Measurements from ENCODE around the gene PPHLN1.

The PPHLN1 gene

GRCh38 chr12:42421844-42422779 is 96.1 kb downstream of the PPHLN1 start:
- H3K4me3 ChIP-seq (ENCODE audit: low read depth, low read length): no peak overlapping the region
- no peak for TF ChIP-seq CTCF (IDR thresholded peaks at IDR 0.05; ENCODE audit: low read depth, low read length)

DNA sequence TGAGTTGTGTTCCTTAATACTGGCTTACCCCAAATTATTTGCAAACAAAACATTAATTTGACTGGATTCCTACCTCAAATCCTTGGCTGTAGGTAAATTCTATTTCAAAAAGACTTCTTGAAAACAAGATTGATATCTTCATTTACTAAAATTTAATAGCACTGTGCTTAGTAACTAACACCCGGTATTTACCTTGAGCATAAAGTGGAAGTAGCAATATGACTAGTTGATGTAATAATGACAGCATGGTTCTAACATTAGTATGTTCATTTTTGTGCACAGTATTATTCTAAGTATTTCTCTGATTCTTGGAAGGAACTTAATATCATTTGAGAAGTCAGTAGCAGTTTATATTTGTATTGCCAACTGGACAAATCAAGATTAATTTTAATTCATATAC is 96.8 kb downstream of the PPHLN1 start:
- no peak overlapping the region for H3K4me3 ChIP-seq (ENCODE audit: low read depth, low read length)
- TF ChIP-seq CTCF (IDR thresholded peaks at IDR 0.05; ENCODE audit: low read depth, low read length): no peak

DNA sequence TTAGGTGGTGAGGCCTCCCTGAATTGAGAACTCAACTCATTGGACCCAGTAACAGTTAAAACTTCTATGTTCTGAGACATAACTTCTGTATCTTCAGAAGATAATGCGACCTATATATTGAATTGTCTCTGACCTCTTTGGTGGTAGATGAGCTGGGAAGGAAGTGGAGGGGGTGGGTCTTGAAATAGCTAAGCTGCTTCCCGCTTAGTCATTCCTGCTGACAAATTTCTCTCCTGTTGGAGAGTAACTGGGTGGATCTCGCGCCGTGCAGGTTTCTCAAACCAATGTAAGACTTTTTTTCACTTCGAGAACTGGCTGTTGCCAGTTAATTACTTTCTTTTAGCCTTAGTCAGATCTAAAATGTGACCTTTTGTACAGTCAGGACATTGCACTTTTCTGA is 100.8 kb downstream of the PPHLN1 start:
- no peak overlapping the region for H3K4me3 ChIP-seq (ENCODE audit: low read depth, low read length)
- TF ChIP-seq CTCF (IDR thresholded peaks at IDR 0.05; ENCODE audit: low read depth, low read length): no peak

DNA sequence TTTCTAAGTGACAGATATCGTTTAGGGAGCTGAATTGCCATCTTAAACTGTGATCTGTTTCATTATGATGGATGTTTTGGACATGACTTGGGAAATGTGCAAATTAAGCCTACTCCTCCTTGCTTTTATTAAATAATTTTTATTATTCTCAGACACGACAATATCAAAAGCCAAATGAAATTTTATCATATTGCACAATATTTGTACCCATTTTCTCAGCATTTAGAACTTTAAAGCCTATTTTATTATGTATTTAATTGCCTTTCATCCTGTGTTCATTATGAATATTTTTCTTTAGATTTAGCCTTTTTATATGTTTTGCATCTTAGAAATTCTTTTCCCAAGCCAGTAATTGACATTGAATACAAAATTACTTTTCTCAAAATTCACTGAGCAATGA is 102.9 kb downstream of the PPHLN1 start:
- H3K4me3 ChIP-seq (ENCODE audit: low read depth, low read length): no peak overlapping the region
- TF ChIP-seq CTCF (IDR thresholded peaks at IDR 0.05; ENCODE audit: low read depth, low read length): no peak

DNA sequence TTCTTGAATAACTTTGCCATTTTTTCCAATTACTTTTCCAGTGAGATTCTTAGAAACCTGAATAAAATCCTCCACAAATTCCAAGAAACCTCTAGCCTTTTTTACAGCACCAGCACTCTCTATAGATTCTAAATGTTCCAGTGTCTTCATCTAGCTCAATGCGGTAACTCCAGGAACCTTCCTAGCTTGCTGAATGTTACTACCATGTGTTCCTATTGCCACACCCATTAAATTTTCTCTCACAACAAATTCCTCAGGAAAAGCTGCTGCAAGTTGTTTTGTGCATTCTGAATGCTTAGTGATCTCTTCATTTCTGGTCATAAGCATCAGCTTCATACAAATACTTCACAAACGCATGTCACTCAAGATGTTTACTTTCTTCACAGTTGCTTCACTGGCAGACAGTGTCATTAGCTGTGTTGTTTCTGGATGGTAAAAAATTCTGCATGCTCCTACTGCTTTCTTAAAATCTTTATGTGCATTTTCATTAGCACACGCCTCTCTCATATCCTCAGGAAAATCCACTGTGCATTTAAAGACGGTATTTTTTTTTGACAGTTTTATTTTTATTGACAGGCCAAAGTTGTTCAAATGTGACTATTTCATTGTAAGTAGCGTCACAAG is 106.7 kb downstream of the PPHLN1 start:
- no peak overlapping the region for H3K4me3 ChIP-seq (ENCODE audit: low read depth, low read length)
- TF ChIP-seq CTCF (IDR thresholded peaks at IDR 0.05; ENCODE audit: low read depth, low read length): no peak

GRCh38 chr12:42440608-42441007 is 114.6 kb downstream of the PPHLN1 start:
- no peak overlapping the region for H3K4me3 ChIP-seq (ENCODE audit: low read depth, low read length)
- TF ChIP-seq CTCF (IDR thresholded peaks at IDR 0.05; ENCODE audit: low read depth, low read length): no peak

- no peak overlapping the region for H3K4me3 ChIP-seq (ENCODE audit: low read depth, low read length)
- TF ChIP-seq CTCF (IDR thresholded peaks at IDR 0.05; ENCODE audit: low read depth, low read length): no peak
These were observed 116.4 kb downstream of the PPHLN1 start for GRCh38 chr12:42442311-42442759.

Data from WI38 (cell line).